IPS DF 4.7 (cell line): ENCODE data around the gene SMIM27.

ENCODE experiments used
- DNase-seq: peaks from one replicate; pipeline ENCODE4 v3.0.0-alpha.2; 2013; ENCODE audit warnings: low spot score; ENCODE audit errors: extremely low read depth

SMIM27 gene

DNA sequence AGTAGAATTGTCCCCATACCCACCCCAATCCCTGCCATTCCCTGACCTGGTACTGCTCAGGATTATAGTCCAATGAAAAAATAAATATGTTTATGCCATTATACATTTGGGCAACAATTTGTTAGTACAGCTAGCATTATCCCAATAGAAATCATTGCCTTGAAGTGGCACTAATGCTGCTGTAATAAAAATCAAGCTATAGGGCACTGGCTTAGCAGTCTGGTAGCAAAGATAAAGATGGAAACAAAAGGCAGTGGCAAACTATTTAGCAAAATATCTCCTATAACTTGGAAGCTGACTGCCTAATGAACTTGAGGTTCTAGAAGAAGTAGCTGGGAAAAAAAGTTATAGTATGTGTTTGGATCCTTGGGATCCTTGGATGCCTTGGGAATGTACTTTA is 2.5 kb downstream of the SMIM27 start:
- DNase-seq, result no peak

DNA sequence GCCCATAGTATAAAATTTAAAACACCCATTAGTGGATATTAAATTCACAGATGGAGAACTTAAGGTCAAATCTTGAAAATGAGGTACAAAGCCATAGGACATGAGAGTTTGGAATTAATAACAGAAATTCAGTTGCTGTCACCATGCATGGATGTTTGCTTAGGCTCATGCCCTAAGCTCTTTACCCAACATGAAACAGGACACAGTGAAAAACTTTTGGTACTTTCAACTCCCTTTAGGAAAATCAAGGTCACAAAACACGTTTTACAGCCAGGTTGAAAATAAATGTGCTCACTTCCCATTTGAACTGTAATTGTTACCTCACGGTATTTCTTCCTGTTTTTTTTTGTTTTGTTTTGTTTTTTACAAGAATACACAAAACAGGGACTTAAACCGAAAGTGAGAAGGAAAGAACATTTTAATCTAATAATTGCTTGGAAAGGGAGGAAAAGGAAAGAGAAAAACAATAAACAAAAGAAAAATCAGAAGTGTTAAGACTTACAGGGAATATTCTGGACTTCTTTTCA is 6.3 kb downstream of the SMIM27 start:
- no peak for DNase-seq

DNA sequence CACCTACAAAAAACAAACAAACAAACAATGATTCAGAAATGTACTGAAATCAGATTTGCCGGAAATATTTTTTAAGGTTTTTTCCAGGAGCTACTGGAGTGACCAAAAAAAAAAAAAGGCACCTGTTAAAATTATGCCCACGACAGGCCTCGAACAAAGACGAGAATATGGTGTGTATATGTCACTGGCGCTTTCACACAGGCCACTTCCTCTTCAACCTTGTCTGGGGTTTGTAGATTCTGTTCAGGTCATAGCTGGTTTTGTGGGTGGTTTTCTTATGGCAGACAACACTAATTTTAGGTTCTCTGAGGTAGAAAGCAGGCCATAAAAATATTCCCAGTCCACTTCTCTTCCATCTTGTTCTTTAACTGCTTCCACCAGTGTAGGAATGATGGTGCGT is 13.8 kb downstream of the SMIM27 start:
- no peak for DNase-seq

DNA sequence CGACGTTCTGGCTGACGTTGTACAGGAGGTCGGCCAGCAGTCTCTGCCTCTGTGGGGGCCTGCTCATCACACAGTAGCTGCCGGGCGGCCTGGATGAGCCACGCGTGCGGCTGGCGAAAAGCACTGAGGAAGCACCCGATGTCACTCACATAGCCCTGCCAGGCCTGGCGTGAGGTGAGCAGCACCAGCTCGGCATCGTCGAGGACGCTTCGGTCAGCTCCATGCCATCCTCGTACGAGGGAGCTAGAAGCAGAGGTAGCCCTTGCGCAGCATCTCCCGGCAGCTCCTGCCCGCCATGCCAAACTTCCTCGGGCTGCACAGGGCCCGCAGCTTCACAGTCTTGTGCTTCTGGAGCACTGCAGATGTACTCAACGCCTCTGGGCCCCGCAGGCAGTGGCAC is 14.6 kb downstream of the SMIM27 start:
- DNase-seq, result no peak

DNA sequence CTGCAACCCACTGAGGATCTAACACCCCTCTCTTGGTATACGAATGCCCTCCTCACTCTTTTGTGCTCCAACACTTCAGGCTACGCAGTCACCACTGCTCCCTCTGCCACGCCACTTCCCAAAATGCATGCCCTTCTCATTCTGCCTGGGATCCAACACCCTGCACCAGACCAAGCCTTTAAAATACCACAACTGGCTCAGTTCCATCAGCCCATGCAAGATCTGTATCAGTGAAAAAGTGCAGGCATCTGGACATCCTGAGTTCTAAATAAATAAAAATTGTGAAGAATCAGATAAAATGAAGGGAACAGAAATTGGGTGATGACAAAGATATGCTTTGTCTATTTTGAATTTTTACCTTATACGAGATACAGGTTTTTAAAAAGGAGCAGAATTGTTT is 18.1 kb downstream of the SMIM27 start:
- no peak for DNase-seq

DNA sequence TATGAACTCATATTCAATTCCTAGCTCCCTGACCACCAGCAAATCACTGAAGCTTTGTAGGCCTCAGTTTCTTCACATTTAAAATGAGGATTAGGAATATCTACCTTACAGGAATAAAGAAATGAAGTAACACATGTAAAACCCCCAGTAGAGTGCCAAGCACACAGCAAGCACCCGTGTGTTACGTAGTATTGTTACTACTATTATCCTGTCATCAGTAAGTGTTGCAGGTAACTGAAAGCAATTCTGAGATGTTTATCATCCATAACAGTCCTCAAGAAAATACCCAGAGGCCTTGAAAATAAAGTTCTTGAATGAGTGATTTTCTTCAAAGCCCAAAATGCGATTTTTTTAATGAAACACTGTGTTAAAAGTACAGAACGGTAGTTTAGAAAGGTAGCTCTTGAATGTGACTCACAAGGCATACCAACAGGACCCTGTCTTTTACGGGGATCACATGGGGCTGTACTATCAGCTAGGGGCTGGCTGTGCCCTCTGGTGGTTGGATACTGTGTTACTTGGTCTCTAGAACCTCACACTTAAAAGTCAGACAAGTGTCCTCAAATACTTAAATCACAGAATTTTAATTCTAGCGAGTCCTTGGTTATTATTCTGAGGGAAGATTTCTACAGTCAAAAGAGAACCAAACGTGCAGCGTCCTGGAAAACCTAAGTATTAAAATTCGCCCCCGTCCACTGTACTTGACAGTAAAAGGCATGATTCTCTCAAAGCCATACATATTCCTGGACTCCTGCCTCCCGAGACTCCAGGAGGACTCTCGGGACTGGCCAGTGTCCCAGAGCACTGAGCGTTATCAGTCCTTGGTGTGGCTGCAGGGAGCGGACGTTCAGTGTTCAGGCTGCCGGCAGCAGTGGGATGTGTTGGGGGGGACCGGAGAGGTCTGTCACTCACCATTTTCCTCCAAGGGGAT is 20.1 kb downstream of the SMIM27 start:
- DNase-seq, result no peak

DNA sequence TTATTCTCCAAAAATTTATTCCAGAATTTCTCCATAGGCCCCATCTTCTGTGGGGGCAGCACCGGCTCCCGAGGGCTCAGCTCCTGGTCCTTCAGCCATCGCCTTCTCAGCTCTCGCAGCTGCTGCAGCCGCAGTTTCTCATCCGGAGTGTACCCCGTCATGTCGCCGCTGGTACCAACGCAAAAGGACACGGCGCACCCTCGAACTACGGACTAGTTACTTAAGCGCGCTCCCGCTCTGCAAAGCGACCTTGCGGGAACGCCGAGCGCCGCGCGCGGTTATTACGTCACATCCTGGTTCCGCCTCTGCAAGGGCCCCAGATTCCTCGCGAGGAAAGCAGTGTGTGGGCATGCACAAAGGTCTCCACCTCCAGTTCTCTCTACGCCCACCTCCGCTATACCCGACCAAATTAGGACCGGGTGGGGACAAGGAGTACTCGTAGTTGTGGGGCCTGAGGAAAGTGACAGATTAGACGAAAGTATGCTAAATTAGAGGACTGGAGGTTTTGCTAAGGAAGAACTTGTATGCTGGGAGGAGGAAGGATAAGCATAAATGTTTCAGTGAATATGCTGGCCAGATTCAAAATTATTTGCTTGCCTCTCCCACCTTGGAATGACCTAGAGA is 20.9 kb downstream of the SMIM27 start, which contains the start of gene NDUFB6:
NDUFB6 (minus strand) TSS at position 260 of the 624 bp plus-strand sequence; CDS start at position 161, 99 bp downstream.
- DNase-seq, result no peak

DNA sequence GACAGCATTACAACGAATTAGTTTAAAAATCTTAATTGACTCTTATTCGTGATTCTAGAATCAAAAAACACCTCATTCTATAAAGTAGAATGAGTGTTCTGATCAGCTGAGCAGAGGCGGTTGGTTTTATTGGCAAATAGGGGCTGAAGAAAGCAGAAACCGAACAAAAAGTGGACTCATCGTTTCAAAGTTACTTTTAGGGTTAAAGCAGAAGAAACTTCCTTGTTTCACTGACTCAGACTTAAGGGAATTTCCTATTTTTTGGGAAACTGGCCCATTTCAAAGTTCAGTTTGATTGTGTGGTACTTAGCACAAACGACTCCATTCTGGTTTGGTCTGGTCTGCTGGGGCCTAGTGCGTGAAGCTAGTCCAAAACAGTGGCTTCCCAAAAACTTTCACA is 21.7 kb downstream of the SMIM27 start:
- DNase-seq, result no peak

DNA sequence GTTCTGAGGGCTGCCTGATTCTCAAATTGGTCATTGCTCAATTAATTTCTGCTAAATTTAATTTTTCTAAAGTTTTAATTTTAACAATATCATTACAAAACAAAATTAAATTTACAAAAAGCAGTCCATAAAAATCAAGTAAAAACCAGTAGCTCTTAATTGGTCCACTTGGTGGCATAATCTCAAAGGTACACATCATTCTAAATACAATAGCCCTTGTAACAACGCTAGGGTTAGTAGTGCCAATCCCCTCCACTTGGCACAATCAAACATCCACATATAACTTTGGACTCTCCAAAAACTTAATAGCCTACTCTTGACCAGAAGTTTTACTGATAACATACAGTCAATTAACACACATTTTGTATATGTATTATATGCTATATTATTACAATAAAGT is 22.7 kb downstream of the SMIM27 start:
- DNase-seq, result no peak

DNA sequence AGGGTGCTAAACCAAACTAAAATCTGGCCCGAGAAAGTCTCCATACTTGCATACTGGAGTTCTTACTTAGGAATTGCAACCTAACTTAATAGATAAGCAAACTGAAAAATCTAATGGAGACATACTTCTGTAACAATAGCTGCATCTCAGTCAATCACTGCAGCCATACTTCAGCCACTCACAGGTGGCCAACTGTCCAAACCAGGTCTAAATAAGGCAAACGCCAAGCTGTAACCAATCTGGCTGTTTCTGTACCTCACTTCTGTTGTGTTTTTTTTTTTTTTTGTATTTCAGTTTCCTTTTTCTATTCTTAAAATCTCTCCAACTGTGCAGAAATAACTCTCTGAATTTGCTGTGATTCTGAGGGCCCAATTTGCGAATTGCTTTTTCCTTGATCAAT is 25.2 kb downstream of the SMIM27 start:
- DNase-seq, result no peak

DNA sequence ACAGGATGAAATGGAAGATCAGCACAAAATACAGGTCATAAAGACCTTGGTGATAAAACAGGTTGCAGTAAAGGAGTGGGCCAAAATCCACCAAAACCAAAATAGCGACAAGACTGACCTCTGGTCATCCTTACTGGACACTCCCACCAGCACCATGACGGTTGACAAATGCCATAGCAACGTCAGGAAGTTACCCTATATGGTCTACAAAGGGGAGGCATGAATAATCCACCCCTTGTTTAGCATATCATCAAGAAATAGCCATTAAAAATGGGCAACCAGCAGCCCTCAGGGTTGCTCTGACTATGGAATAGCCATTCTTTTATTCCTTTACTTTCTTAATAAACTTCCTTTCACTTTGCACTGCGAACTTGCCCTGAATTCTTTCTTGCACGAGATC is 26.8 kb downstream of the SMIM27 start:
- DNase-seq, result no peak

DNA sequence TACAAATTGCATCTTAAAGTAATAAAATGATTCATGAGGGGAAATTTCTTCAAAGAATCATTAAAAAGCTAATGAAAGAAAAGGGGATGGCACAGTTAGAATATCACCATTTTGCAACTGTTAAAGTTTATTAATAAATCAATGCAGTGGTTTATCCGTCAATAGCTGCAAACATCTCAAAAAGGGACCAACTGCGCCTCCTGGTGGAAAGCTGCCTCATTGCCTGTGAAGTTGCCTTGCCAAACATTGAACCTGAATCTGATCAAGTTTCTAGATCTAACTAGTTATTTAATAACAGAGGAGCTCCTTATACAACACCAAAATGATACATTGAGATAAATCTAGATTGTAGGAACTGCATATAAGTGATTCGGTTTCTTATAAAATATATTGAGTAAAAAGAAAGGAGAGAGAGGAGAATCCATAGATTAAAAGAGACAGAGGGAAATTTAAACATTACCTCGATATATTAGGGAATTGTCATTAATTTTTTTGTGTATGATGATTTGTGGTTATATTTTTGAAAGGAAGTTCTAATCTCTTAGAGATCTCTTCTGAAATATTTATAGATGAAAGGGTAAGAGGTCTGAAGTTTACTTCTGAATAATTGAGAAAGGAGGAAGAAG is 27.7 kb downstream of the SMIM27 start:
- DNase-seq, result no peak

DNA sequence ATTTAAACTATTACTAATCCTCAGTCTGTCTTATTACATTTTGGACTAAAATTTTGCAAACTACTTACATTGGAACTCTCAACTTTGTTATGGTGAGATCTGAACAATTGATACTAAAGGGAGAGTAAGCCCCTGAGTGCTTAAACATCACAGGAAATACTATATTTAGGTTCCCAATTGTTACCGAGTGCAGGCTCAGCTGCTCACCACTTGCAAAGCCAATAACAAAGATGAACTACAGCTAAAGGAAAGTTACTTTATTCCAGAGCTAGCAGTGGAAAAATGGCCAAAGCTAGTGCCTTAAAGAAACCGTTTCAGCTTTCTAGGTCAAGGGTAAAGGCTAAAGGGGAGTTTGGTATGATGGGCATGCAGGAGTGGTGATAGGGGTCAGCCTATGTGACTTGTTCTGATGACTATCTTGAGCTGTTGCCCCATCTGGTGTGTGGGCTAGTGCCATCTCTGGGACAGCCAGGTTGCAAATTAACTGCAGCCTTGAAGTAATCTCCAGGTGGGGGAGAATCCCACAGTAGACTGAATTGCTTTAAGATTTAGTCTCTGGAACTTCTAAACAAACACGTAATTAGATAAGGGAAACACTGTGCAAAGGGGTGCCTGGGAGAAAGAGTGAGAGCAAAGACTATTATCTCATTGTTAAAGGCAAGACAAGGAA is 28.6 kb downstream of the SMIM27 start:
- DNase-seq, result no peak

DNA sequence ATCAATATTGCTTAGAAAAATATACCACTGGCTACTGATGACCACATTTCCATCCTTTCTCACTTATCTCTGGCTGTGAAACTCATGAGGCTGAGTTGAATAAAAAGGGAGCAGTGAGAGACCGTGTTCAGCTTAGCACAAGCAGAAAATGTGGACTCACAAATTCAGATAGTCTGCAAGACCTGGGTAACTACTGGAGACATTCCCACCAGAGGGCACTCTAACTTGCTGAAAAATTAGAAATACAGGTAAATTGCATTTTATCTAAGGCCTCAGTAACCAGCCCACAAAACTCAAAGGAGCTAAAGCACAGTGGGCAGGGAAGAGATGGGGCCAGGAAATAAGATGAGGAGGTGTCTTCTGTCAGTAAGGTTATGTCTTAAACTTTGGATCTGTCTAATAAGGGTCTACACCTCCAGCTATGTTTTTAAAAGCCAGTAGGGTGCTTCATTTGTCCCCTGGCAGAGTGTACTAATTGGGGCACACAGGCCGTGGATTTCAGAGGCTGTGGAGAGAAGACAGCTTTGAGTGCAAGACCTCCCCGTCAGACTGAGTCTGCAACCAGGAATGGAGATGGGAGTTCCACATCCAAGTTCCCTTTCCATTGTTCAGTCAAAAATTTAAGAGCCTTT is 29.5 kb downstream of the SMIM27 start:
- DNase-seq, result no peak

DNA sequence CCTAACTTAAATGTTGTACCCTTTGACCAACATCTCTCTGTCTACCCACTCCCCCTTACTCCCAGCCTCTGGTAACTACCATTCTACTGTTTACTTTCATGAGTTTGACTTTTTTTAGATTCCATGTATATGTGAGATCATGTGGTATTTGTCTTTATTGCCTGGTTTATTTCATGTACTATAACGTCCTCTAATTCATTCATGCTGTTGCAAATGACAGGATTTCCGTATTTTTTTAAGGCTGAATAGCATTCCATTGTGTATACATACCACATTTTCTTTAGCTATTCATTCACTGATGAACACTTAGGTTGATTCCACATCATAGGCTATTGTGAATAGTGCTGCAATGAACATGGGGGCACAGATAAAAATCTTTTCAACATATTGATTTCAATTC is 32.7 kb downstream of the SMIM27 start:
- no peak for DNase-seq

DNA sequence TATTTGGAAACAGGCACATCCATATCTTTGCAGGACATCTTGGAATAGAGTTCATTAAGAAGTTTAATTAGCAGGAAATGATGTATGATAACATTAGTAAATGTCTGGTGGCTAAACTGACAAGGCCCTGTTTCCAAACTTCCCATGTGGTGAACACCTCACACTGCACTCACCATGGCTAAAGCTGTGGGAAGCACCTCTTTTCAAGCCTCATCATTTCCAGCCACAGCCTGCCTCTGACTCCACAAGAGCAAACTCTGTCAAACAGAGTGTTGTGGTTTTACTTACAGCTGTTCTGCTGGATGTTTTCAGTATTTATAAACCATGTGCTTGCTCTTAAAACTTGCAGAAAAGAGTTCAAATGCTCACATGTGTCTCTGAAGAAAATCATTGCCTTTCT is 35.8 kb downstream of the SMIM27 start:
- DNase-seq, result no peak

DNA sequence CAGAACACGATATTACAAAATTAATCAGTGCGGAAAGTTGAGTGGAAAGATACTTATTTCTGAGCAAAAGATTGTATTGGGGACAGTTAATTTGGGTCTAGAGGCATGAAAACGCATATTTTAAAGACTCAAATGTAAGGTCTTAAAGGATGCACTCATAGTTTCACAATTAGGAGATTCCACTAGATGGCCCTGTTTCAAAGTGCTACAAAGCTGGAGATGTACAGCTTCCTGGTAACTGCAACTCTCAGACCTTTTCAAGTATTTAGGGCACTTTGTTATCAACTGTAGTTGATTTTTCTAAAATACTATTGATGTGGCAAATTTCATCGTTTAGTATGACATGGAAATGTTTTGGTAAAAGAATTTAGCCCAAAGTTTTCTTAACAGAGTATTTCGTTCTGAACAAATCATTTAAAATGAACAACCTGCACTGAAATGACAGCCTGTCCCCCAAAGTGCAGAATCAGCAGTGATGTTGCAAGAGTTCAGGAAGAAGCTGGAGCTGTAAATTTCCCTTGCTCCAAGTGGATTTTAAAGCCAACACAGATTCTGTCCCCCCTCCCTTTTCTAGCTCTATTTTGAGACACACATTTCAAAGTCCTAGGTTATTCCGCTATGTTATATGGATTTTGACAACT is 37.1 kb downstream of the SMIM27 start:
- DNase-seq, result no peak

DNA sequence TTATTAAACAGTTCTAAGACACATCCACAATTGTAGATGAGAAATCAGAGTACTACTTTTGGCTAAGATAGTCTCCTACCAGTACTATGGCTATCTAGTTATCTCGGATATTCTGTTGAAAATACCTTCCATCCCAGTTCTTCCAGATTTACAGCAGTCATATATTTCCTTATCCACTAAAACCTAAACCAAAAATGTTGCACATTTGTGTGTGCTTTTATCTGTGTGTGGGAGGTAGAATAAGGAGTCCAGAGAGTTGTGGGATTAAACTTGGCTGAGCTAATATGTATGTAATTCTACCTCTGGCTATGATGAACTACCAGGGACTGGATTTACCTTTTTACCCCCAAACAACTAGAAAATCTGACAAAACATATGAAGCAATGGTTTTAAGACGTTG is 38.3 kb downstream of the SMIM27 start:
- DNase-seq, result no peak

DNA sequence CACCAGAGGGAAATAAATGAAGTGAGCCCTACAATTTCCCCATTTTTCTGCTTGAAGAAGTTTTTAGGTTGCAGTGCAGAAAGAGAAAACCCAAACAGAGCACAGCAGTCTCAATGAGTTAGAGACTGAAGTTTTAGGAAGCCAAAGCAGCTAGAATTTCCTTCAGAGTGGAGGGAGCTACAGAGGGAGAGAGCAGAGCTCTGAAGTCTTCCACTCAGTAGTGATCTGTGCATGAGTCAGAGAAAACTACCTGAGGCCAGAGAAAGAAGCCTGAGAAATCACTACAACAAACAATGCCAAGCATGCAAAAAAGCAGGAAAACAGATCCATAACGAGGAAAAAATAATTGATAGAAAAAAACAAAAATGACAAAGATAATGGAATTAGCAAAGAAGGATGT is 38.8 kb downstream of the SMIM27 start:
- no peak for DNase-seq

DNA sequence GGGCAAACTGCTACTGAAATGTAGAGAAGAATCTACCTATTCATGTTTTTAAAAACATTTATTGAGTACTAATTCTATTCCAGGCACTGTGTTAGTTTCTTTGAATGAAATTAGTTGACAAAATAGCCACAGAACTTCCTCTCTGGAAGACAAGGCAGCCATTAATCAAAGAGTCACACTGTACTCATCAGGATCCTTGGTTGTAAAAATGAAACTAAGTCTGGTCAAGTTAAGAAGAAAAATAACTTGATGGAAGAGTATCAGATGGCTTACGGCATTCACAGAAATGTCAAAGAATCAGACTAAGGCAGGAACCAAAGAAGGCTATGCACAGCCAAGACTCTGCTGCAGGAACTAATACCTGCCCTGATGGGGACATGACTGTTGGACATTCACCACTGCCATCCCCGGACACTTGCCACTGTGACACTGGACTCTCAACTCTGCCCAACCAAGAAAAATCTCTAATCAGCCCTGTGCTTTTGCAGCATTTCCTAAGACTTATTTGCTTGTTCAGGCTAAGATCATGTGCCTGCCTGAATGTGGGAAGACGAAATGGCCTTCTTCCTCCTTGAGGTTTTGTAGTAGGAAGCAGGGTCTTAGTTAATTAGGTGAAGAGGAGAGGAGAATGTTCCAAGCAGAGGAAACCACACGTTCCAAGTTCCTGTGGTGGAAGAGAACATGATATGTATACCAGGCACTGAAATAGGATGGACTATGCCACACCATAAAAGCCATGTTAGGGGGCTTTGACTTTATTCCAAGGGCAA is 44.2 kb downstream of the SMIM27 start:
- no peak for DNase-seq
